AG04450 (cell line): Measurements from ENCODE around the gene TMEM143. TPM values are rescaled to one million over a fixed set of nuclear protein-coding genes. Genes with fewer than 3 reads are reported as not detected.

Experiments
- CTCF ChIA-PET: fragments of 300-600, 350-600 bp; formaldehyde crosslinking; extraction: SDS; loops from one replicate; lab custom pipeline; 2022; ENCODE audit warnings: antibody characterized with exemption, inconsistent platforms; lab: Charles Lee
- POLR2A ChIA-PET: fragments of 350-600 bp; formaldehyde crosslinking; extraction: SDS; loops from one replicate; lab custom pipeline; 2021; ENCODE audit warnings: antibody characterized with exemption, inconsistent platforms; lab: Yijun Ruan, JAX
- DNase-seq: peaks from one replicate; pipeline ENCODE4 v3.0.0-alpha.2; 2011; ENCODE audit warnings: low read depth, low spot score
- H3K27ac ChIP-seq: one replicate; pipeline ENCODE4 v1.5.1; 2012; ENCODE audit warnings: low read depth, low read length, control low read depth
- H3K27me3 ChIP-seq: one replicate; pipeline ENCODE4 v1.6.0; 2012; ENCODE audit warnings: low read length; ENCODE audit not compliant: control insufficient read depth, insufficient read depth
- H3K4me3 ChIP-seq: 2 replicates; pipeline ENCODE4 v1.5.1; 2011; ENCODE audit warnings: mild to moderate bottlenecking, low read depth, low read length, control low read depth
- H3K9me3 ChIP-seq: 2 replicates; pipeline ENCODE4 v1.5.1; 2012; ENCODE audit warnings: low read length; ENCODE audit not compliant: control insufficient read depth, insufficient read depth
- CTCF ChIP-seq: IDR thresholded peaks from 2 replicates; pipeline ENCODE4 v1.5.1; 2011; ENCODE audit warnings: low read depth, low read length, control low read depth, inconsistent platforms
- polyA plus RNA-seq: library from polyadenylated mRNA; depleted of rRNA; stranded (reverse); fragments of >200 nt; gene quantifications from 2 replicates; pipeline ENCODE4 v1.2.3, GENCODE V29; 2011

TMEM143 gene
- polyA plus RNA-seq, 1 experiment = 5.1 TPM

GRCh38 chr19:48341515-48342413, 22.0 kb downstream of the TMEM143 start:
- no peak for DNase-seq
- ChIA-PET POLR2A (no interaction called here), CTCF (interaction anchor here (0.6 to 1.5 kb wide), 4 partner anchors 9 to 95 kb away, joined by 3 to 10 read pairs (median 4); no protein-coding TSS in a partner anchor)
- no peak overlapping the region for H3K4me3 ChIP-seq
- no peaks in the 10 kb centered on the region for H3K27me3 ChIP-seq
- H3K9me3 ChIP-seq = no peaks in the 10 kb centered on the region
- no peak for TF ChIP-seq CTCF
- H3K27ac ChIP-seq = no peak overlapping the region

- ChIA-PET CTCF (interaction anchor here (0.6 to 1.5 kb wide), 3 partner anchors 10 to 94 kb away, joined by 3 to 10 read pairs (median 5); no protein-coding TSS in a partner anchor), POLR2A (no interaction called here)
- H3K27me3 ChIP-seq = no peaks in the 10 kb centered on the region
- H3K27ac ChIP-seq = no peak overlapping the region
- no peak overlapping the region for H3K4me3 ChIP-seq
- DNase-seq = no peak
- no peaks in the 10 kb centered on the region for H3K9me3 ChIP-seq
- TF ChIP-seq CTCF = no peak
Measured at GRCh38 chr19:48340995-48341394, 22.7 kb downstream of the TMEM143 start.

GRCh38 chr19:48338802-48339503, 24.8 kb downstream of the TMEM143 start:
- POLR2A ChIA-PET = no interaction called here
- H3K27ac ChIP-seq = no peak overlapping the region
- CTCF ChIA-PET = interaction anchor here (1.4 kb wide), 1 partner anchor 52 kb away, joined by 3 read pairs; the partner anchor contains the start of gene KDELR1
- DNase-seq = no peak
- H3K9me3 ChIP-seq = no peaks in the 10 kb centered on the region
- TF ChIP-seq CTCF = no peak
- H3K4me3 ChIP-seq = no peak overlapping the region
- H3K27me3 ChIP-seq = no peaks in the 10 kb centered on the region

- no peaks in the 10 kb centered on the region; the same call in 1 of the 2 replicates for H3K9me3 ChIP-seq
- no peak overlapping the region for H3K27ac ChIP-seq
- ChIA-PET CTCF (no interaction called here), POLR2A (no interaction called here)
- H3K27me3 ChIP-seq = no peaks in the 10 kb centered on the region
- no peak for DNase-seq
- no peak overlapping the region for H3K4me3 ChIP-seq
- no peak for TF ChIP-seq CTCF
Measured at GRCh38 chr19:48338253-48338755, 25.4 kb downstream of the TMEM143 start.
